T-helper 22 cell (primary cell): ENCODE results near the gene TRIM9.
"Not testable (repeated sequence)": the region's sequence is repeated elsewhere in the genome, so short reads cannot be mapped to it uniquely, and the experiment has no call there.

ENCODE experiments used
- DNase-seq: peaks from one replicate; pipeline ENCODE4 v3.0.0-alpha.2; 2020; ENCODE audit warnings: low read depth

The TRIM9 gene

GRCh38 chr14:51004801-51005526 lies 89.9 kb downstream of the TRIM9 start:
- DNase-seq: no peak

GRCh38 chr14:51004352-51004800 lies 90.5 kb downstream of the TRIM9 start:
- no peak for DNase-seq

GRCh38 chr14:51002406-51002999 lies 92.4 kb downstream of the TRIM9 start:
- no peak for DNase-seq

- DNase-seq: no peak
Observed at GRCh38 chr14:51000566-51000965, 94.3 kb downstream of the TRIM9 start.

- DNase-seq: no peak
Observed at GRCh38 chr14:50999726-51000125, 95.2 kb downstream of the TRIM9 start.

- no peak for DNase-seq
Observed at GRCh38 chr14:50998612-50999011, 96.3 kb downstream of the TRIM9 start.

- DNase-seq: no peak
Observed at GRCh38 chr14:50997712-50998111, 97.2 kb downstream of the TRIM9 start.

- DNase-seq: not testable (repeated sequence)
Observed at GRCh38 chr14:50994158-50994557, 100.7 kb downstream of the TRIM9 start.

GRCh38 chr14:50985859-50986331 lies 109.0 kb downstream of the TRIM9 start:
- no peak for DNase-seq

- no peak for DNase-seq
Observed at GRCh38 chr14:50985124-50985858, 109.6 kb downstream of the TRIM9 start.

GRCh38 chr14:50984036-50984710 lies 110.7 kb downstream of the TRIM9 start:
- DNase-seq: no peak

GRCh38 chr14:50979941-50980850 lies 114.7 kb downstream of the TRIM9 start:
- DNase-seq: no peak

GRCh38 chr14:50978888-50979287 lies 116.0 kb downstream of the TRIM9 start:
- no peak for DNase-seq

GRCh38 chr14:50978529-50978871 lies 116.4 kb downstream of the TRIM9 start:
- DNase-seq: no peak

- DNase-seq: no peak
Observed at GRCh38 chr14:50977863-50978528, 116.9 kb downstream of the TRIM9 start.

- no peak for DNase-seq
Observed at GRCh38 chr14:50974118-50974517, 120.8 kb downstream of the TRIM9 start.

GRCh38 chr14:50972734-50973133 lies 122.2 kb downstream of the TRIM9 start:
- no peak for DNase-seq

GRCh38 chr14:50970886-50971781 lies 123.8 kb downstream of the TRIM9 start:
- DNase-seq: no peak

GRCh38 chr14:50967790-50968189 lies 127.1 kb downstream of the TRIM9 start:
- DNase-seq: no peak

- no peak for DNase-seq
Observed at GRCh38 chr14:50967103-50967502, 127.8 kb downstream of the TRIM9 start.
